HEK293 (cell line): ENCODE results near the gene TTC23.
A peak's percentile ranks its signal among the peaks of the same experiment; 100 is the strongest.
"Not testable (repeated sequence)": the region's sequence is repeated elsewhere in the genome, so short reads cannot be mapped to it uniquely, and the experiment has no call there.

Experiments
- CTCF ChIA-PET: fragments of 350-600 bp; formaldehyde crosslinking; extraction: SDS; loops from one replicate; lab custom pipeline; 2021; ENCODE audit warnings: antibody characterized with exemption; lab: Yijun Ruan, JAX
- POLR2A ChIA-PET: fragments of 300-600 bp; formaldehyde crosslinking; extraction: SDS; loops from one replicate; lab custom pipeline; 2020; ENCODE audit warnings: antibody characterized with exemption, inconsistent platforms; lab: Yijun Ruan, JAX
- H3K27ac ChIP-seq: fragments of 200-500 bp; sonication (Bioruptor generic); 2 replicates; pipeline ENCODE4 v1.5.1; 2014; ENCODE audit warnings: low read depth, low read length, control low read depth, inconsistent platforms; ENCODE audit errors: extremely low read depth
- H3K36me3 ChIP-seq, 2 experiments: fragments of 200-500 bp in 1 of 2; sonication (Bioruptor generic) in 1 of 2; 1 replicate in 1 of 2; 2 replicates in 1 of 2; pipeline ENCODE4 v1.5.1; 2014 to 2017; ENCODE audit warnings: inconsistent platforms in 2 of 2, low read length in 2 of 2; ENCODE audit not compliant: control insufficient read depth in 2 of 2, insufficient read depth in 1 of 2
- H3K4me1 ChIP-seq: fragments of 200-500 bp; sonication (Bioruptor generic); 2 replicates; pipeline ENCODE4 v1.5.1; 2014; ENCODE audit warnings: mild to moderate bottlenecking, low read length, inconsistent platforms; ENCODE audit not compliant: control insufficient read depth, insufficient read depth
- H3K4me3 ChIP-seq: 2 replicates; pipeline ENCODE4 v1.5.1; 2011; ENCODE audit warnings: low read depth, mild to moderate bottlenecking, control low read depth, low read length, moderate library complexity
- H3K9me3 ChIP-seq: fragments of 200-500 bp; sonication (Bioruptor generic); 2 replicates; pipeline ENCODE4 v1.5.1; 2014; ENCODE audit warnings: low read depth, low read length, inconsistent platforms; ENCODE audit not compliant: control insufficient read depth, insufficient read depth
- RBAK ChIP-seq: fragments of 450-650 bp; formaldehyde crosslinking; IDR thresholded peaks from 2 replicates; pipeline ENCODE4 v1.5.1; 2016; ENCODE audit warnings: missing biosample characterization, missing genetic modification characterization
- ZBTB11 ChIP-seq: fragments of 450-650 bp; formaldehyde crosslinking; conservative IDR thresholded peaks from 2 replicates; pipeline ENCODE4 v1.5.1; 2016; ENCODE audit warnings: low read depth, missing biosample characterization, missing genetic modification characterization
- ZBTB8A ChIP-seq: fragments of 450-650 bp; formaldehyde crosslinking; IDR thresholded peaks from 2 replicates; pipeline ENCODE4 v1.5.1; 2016; ENCODE audit warnings: missing biosample characterization, missing genetic modification characterization
- ZNF140 ChIP-seq: fragments of 450-650 bp; formaldehyde crosslinking; IDR thresholded peaks from 2 replicates; pipeline ENCODE4 v1.5.1; 2016; ENCODE audit warnings: missing biosample characterization, missing genetic modification characterization
- ZNF223 ChIP-seq: fragments of 450-650 bp; formaldehyde crosslinking; IDR thresholded peaks from 2 replicates; pipeline ENCODE4 v1.5.1; 2016; ENCODE audit warnings: missing biosample characterization, missing genetic modification characterization
- ZNF354C ChIP-seq: fragments of 450-650 bp; formaldehyde crosslinking; IDR thresholded peaks from 2 replicates; pipeline ENCODE4 v1.5.1; 2016; ENCODE audit warnings: missing biosample characterization, missing genetic modification characterization, low read depth, borderline replicate concordance
- ZNF394 ChIP-seq: fragments of 450-650 bp; formaldehyde crosslinking; IDR thresholded peaks from 2 replicates; pipeline ENCODE4 v1.5.1; 2016; ENCODE audit warnings: missing biosample characterization, missing genetic modification characterization, mild to moderate bottlenecking, moderate library complexity, borderline replicate concordance
- ZNF426 ChIP-seq: fragments of 450-650 bp; formaldehyde crosslinking; IDR thresholded peaks from 2 replicates; pipeline ENCODE4 v1.5.1; 2017; ENCODE audit warnings: missing biosample characterization, missing genetic modification characterization, mild to moderate bottlenecking, inconsistent platforms, moderate library complexity
- ZNF518A ChIP-seq: fragments of 450-650 bp; formaldehyde crosslinking; conservative IDR thresholded peaks from 2 replicates; pipeline ENCODE4 v1.5.1; 2016; ENCODE audit warnings: low read depth, missing biosample characterization, missing genetic modification characterization
- ZNF530 ChIP-seq: fragments of 450-650 bp; formaldehyde crosslinking; IDR thresholded peaks from 2 replicates; pipeline ENCODE4 v1.5.1; 2016; ENCODE audit warnings: low read depth, missing biosample characterization, missing genetic modification characterization
- ZNF555 ChIP-seq: fragments of 450-650 bp; formaldehyde crosslinking; conservative IDR thresholded peaks from 2 replicates; pipeline ENCODE4 v1.5.1; 2017; ENCODE audit warnings: missing biosample characterization, mild to moderate bottlenecking, missing genetic modification characterization, inconsistent platforms
- ZNF558 ChIP-seq: fragments of 450-650 bp; formaldehyde crosslinking; IDR thresholded peaks from 2 replicates; pipeline ENCODE4 v1.5.1; 2016; ENCODE audit warnings: missing biosample characterization, missing genetic modification characterization
- ZNF560 ChIP-seq: fragments of 450-650 bp; formaldehyde crosslinking; IDR thresholded peaks from 2 replicates; pipeline ENCODE4 v1.5.1; 2017; ENCODE audit warnings: missing biosample characterization, missing genetic modification characterization, borderline replicate concordance
- ZNF623 ChIP-seq: fragments of 450-650 bp; formaldehyde crosslinking; IDR thresholded peaks from 2 replicates; pipeline ENCODE4 v1.5.1; 2016; ENCODE audit warnings: missing biosample characterization, missing genetic modification characterization
- TF ChIP-seq, protein P1 (sequence below): fragments of 450-650 bp; formaldehyde crosslinking; IDR thresholded peaks from 2 replicates; pipeline ENCODE4 v1.5.1; 2016; ENCODE audit warnings: missing biosample characterization, missing genetic modification characterization

The TTC23 gene

GRCh38 chr15:99234160-99234559 is 15.2 kb downstream of the TTC23 start:
- H3K4me3 ChIP-seq, H3K9me3 ChIP-seq, H3K4me1 ChIP-seq, H3K36me3 ChIP-seq, POLR2A ChIA-PET, H3K27ac ChIP-seq: not testable (repeated sequence)
- CTCF ChIA-PET: interaction anchor here (0.6 to 1.0 kb wide), 3 partner anchors 20 to 670 kb away, joined by 3 read pairs; no protein-coding TSS in a partner anchor
- peak; percentile 40 for TF ChIP-seq ZNF555 (tag by site-specific recombination)
- TF ChIP-seq, protein P1, sequence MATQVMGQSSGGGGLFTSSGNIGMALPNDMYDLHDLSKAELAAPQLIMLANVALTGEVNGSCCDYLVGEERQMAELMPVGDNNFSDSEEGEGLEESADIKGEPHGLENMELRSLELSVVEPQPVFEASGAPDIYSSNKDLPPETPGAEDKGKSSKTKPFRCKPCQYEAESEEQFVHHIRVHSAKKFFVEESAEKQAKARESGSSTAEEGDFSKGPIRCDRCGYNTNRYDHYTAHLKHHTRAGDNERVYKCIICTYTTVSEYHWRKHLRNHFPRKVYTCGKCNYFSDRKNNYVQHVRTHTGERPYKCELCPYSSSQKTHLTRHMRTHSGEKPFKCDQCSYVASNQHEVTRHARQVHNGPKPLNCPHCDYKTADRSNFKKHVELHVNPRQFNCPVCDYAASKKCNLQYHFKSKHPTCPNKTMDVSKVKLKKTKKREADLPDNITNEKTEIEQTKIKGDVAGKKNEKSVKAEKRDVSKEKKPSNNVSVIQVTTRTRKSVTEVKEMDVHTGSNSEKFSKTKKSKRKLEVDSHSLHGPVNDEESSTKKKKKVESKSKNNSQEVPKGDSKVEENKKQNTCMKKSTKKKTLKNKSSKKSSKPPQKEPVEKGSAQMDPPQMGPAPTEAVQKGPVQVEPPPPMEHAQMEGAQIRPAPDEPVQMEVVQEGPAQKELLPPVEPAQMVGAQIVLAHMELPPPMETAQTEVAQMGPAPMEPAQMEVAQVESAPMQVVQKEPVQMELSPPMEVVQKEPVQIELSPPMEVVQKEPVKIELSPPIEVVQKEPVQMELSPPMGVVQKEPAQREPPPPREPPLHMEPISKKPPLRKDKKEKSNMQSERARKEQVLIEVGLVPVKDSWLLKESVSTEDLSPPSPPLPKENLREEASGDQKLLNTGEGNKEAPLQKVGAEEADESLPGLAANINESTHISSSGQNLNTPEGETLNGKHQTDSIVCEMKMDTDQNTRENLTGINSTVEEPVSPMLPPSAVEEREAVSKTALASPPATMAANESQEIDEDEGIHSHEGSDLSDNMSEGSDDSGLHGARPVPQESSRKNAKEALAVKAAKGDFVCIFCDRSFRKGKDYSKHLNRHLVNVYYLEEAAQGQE (tag by site-specific recombination): 0 out of 2 replicates have a peak, but pooled peaks have one; percentile 24
- TF ChIP-seq ZNF558: 0 out of 2 replicates have a peak, but pooled peaks have one; percentile 36
- TF ChIP-seq ZNF140 (tag by site-specific recombination): peak; percentile 39; the same call in 1 of the 2 replicates
- TF ChIP-seq RBAK (tag by site-specific recombination): 0 out of 2 replicates have a peak, but pooled peaks have one; percentile 46
- peak; percentile 44; the same call in 1 of the 2 replicates for TF ChIP-seq ZBTB11 (tag by site-specific recombination)
- peak; percentile 42; the same call in 1 of the 2 replicates for TF ChIP-seq ZBTB8A (tag by site-specific recombination)
- TF ChIP-seq ZNF426 (tag by site-specific recombination): peak; percentile 53
- 0 out of 2 replicates have a peak, but pooled peaks have one; percentile 24 for TF ChIP-seq ZNF223 (tag by site-specific recombination)
- TF ChIP-seq ZNF530 (tag by site-specific recombination): 0 out of 2 replicates have a peak, but pooled peaks have one; percentile 28
- peak; percentile 66 for TF ChIP-seq ZNF518A
- TF ChIP-seq ZNF394 (tag by site-specific recombination): peak; percentile 81; the same call in 1 of the 2 replicates
- TF ChIP-seq ZNF354C: 0 out of 2 replicates have a peak, but pooled peaks have one; percentile 13
- peak; percentile 29; the same call in 1 of the 2 replicates for TF ChIP-seq ZNF560
- peak; percentile 35; the same call in 1 of the 2 replicates for TF ChIP-seq ZNF623 (tag by site-specific recombination)
